WTC11 (cell line): ENCODE data around the gene CTIF. TPM values are rescaled to one million over a fixed set of nuclear protein-coding genes. Genes with fewer than 3 reads are reported as not detected.

Experiments
- ATF1 ChIP-seq: sonication (generic); formaldehyde crosslinking; IDR thresholded peaks from 2 replicates; pipeline ENCODE4 v1.8.1; 2023; ENCODE audit warnings: mild to moderate bottlenecking, moderate library complexity, missing genetic modification reagents
- ELF4 ChIP-seq: sonication (generic); formaldehyde crosslinking; IDR thresholded peaks from 2 replicates; pipeline ENCODE4 v1.8.1; 2022; ENCODE audit warnings: low read depth, mild to moderate bottlenecking, moderate library complexity, missing genetic modification reagents
- FOXJ3 ChIP-seq: sonication (generic); formaldehyde crosslinking; IDR thresholded peaks from 2 replicates; pipeline ENCODE4 v1.9.0; 2021; ENCODE audit warnings: missing genetic modification reagents, mild to moderate bottlenecking, borderline replicate concordance
- JAZF1 ChIP-seq: fragments of 250-450 bp; sonication (Bioruptor Pico); IDR thresholded peaks from 2 replicates; pipeline ENCODE4 v1.9.0; 2021; ENCODE audit warnings: moderate library complexity, mild to moderate bottlenecking, inconsistent platforms
- JUN ChIP-seq: sonication (generic); formaldehyde crosslinking; IDR thresholded peaks from 2 replicates; pipeline ENCODE4 v1.8.0; 2023; ENCODE audit warnings: mild to moderate bottlenecking, missing genetic modification reagents
- NFYB ChIP-seq: sonication (generic); formaldehyde crosslinking; conservative IDR thresholded peaks from 2 replicates; pipeline ENCODE4 v1.8.0; 2022; ENCODE audit warnings: low read depth, missing genetic modification reagents
- NR2C2 ChIP-seq: sonication (generic); formaldehyde crosslinking; IDR thresholded peaks from 2 replicates; pipeline ENCODE4 v1.8.0; 2022; ENCODE audit warnings: mild to moderate bottlenecking, missing genetic modification reagents
- TCF7 ChIP-seq: sonication (generic); formaldehyde crosslinking; IDR thresholded peaks from 2 replicates; pipeline ENCODE4 v1.8.0; 2022; ENCODE audit warnings: mild to moderate bottlenecking, low read depth, missing genetic modification reagents, moderate library complexity
- TEAD1 ChIP-seq: sonication (generic); formaldehyde crosslinking; IDR thresholded peaks from 2 replicates; pipeline ENCODE4 v1.8.0; 2022; ENCODE audit warnings: mild to moderate bottlenecking, missing genetic modification reagents
- TEAD4 ChIP-seq: sonication (generic); formaldehyde crosslinking; IDR thresholded peaks from 2 replicates; pipeline ENCODE4 v1.8.0; 2022; ENCODE audit warnings: mild to moderate bottlenecking, missing genetic modification reagents
- ZNF232 ChIP-seq: sonication (generic); formaldehyde crosslinking; IDR thresholded peaks from 2 replicates; pipeline ENCODE4 v1.8.0; 2022; ENCODE audit warnings: mild to moderate bottlenecking, missing genetic modification reagents
- ZNF263 ChIP-seq: sonication (generic); formaldehyde crosslinking; IDR thresholded peaks from 2 replicates; pipeline ENCODE4 v1.8.1; 2022; ENCODE audit warnings: low read depth, mild to moderate bottlenecking, moderate library complexity, missing genetic modification reagents
- ZNF416 ChIP-seq: fragments of 250-450 bp; sonication (Bioruptor Pico); IDR thresholded peaks from 2 replicates; pipeline ENCODE4 v1.9.0; 2021; ENCODE audit warnings: mild to moderate bottlenecking, inconsistent platforms
- ZNF423 ChIP-seq: fragments of 250-450 bp; sonication (Bioruptor Pico); IDR thresholded peaks from 2 replicates; pipeline ENCODE4 v2.1.2; 2022; ENCODE audit warnings: mild to moderate bottlenecking, moderate library complexity
- total RNA-seq: library from RNA; stranded (reverse); gene quantifications from 3 replicates; pipeline ENCODE4 v1.2.3, GENCODE V29; 2021
- TF ChIP-seq, protein P1 (sequence below): sonication (generic); formaldehyde crosslinking; IDR thresholded peaks from 2 replicates; pipeline ENCODE4 v1.8.1; 2023; ENCODE audit warnings: mild to moderate bottlenecking, missing genetic modification reagents
- TF ChIP-seq, protein P2 (sequence below): sonication (generic); formaldehyde crosslinking; IDR thresholded peaks from 2 replicates; pipeline ENCODE4 v1.8.1; 2023; ENCODE audit warnings: mild to moderate bottlenecking, missing genetic modification reagents
- TF ChIP-seq, protein P3 (sequence below): sonication (generic); formaldehyde crosslinking; IDR thresholded peaks from 2 replicates; pipeline ENCODE4 v1.8.0; 2022; ENCODE audit warnings: mild to moderate bottlenecking, missing genetic modification reagents
- TF ChIP-seq, protein P4 (sequence below): sonication (generic); formaldehyde crosslinking; conservative IDR thresholded peaks from 2 replicates; pipeline ENCODE4 v1.8.1; 2023; ENCODE audit warnings: mild to moderate bottlenecking, low read depth, missing genetic modification reagents, moderate library complexity
- TF ChIP-seq, protein P5 (sequence below): sonication (generic); formaldehyde crosslinking; IDR thresholded peaks from 2 replicates; pipeline ENCODE4 v1.8.0; 2022; ENCODE audit warnings: mild to moderate bottlenecking, missing genetic modification reagents
- TF ChIP-seq, protein P6 (sequence below): fragments of 250-450 bp; sonication (Bioruptor Pico); IDR thresholded peaks from 2 replicates; pipeline ENCODE4 v1.9.0; 2021; ENCODE audit warnings: mild to moderate bottlenecking
- TF ChIP-seq, protein P7 (sequence below): sonication (generic); formaldehyde crosslinking; IDR thresholded peaks from 2 replicates; pipeline ENCODE4 v1.8.1; 2023; ENCODE audit warnings: mild to moderate bottlenecking, moderate library complexity, missing genetic modification reagents
- TF ChIP-seq, protein P8 (sequence below): sonication (generic); formaldehyde crosslinking; IDR thresholded peaks from 2 replicates; pipeline ENCODE4 v1.8.1; 2022; ENCODE audit warnings: low read depth, missing genetic modification reagents, borderline replicate concordance
- TF ChIP-seq, protein P9 (sequence below): fragments of 250-450 bp; sonication (Bioruptor Pico); IDR thresholded peaks from 2 replicates; pipeline ENCODE4 v1.9.0; 2021; ENCODE audit warnings: mild to moderate bottlenecking

CTIF gene
- total RNA-seq, 1 experiment from 2014 or later, result 28.5 TPM

DNA sequence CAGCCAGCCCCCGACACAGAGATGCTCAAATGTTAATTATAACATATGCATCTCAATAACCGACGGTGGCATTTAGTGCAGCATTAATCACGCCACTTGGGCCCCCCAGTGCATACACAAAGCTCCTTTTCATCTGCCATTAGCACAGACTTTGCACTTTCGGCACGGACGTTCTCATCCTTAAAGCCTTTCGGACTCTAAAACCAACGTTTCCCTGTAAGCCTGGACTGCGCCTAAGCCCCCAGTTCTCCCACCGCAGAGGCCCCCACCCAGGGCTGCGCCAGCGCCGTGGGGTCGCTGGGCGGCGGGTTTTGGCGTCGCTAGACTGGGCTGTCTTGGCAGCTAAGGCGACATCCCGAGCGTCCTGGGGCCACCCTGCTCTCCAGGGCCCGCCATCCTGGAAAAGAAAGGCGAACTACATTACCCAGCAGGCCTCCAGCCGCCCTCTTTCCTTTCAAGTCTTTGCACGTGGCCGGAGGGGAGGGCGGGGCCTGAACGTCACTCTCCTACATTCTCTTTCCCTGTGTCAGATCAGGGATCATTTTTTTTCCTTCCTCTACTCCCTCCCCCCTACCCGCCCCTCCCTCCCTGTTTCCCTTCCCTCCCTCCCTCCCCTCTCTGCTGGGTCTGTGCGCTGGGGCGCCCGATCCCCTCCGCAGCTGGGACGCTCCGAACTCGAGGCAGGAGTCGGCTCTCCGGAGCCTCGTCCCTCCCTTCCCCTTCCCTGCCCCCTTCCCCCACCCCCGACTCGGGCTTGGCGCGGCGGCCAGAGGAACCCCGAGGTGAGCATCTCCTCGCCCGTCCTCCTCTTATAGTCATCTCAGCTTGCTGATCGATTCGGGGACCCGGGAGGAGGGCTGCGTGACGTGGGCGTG, at the start of gene CTIF (continued):
- TF ChIP-seq TCF7 (CRISPR knock-in tag), result no peak
- no peak for TF ChIP-seq JAZF1 (CRISPR knock-in tag)
- TF ChIP-seq, protein P1, sequence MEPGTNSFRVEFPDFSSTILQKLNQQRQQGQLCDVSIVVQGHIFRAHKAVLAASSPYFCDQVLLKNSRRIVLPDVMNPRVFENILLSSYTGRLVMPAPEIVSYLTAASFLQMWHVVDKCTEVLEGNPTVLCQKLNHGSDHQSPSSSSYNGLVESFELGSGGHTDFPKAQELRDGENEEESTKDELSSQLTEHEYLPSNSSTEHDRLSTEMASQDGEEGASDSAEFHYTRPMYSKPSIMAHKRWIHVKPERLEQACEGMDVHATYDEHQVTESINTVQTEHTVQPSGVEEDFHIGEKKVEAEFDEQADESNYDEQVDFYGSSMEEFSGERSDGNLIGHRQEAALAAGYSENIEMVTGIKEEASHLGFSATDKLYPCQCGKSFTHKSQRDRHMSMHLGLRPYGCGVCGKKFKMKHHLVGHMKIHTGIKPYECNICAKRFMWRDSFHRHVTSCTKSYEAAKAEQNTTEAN (CRISPR knock-in tag), result no peak
- TF ChIP-seq, protein P2, sequence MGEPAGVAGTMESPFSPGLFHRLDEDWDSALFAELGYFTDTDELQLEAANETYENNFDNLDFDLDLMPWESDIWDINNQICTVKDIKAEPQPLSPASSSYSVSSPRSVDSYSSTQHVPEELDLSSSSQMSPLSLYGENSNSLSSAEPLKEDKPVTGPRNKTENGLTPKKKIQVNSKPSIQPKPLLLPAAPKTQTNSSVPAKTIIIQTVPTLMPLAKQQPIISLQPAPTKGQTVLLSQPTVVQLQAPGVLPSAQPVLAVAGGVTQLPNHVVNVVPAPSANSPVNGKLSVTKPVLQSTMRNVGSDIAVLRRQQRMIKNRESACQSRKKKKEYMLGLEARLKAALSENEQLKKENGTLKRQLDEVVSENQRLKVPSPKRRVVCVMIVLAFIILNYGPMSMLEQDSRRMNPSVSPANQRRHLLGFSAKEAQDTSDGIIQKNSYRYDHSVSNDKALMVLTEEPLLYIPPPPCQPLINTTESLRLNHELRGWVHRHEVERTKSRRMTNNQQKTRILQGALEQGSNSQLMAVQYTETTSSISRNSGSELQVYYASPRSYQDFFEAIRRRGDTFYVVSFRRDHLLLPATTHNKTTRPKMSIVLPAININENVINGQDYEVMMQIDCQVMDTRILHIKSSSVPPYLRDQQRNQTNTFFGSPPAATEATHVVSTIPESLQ (CRISPR knock-in tag), result no peak
- no peak for TF ChIP-seq ELF4 (CRISPR knock-in tag)
- TF ChIP-seq NR2C2 (CRISPR knock-in tag), result no peak
- no peak for TF ChIP-seq ATF1 (CRISPR knock-in tag)
- TF ChIP-seq, protein P3, sequence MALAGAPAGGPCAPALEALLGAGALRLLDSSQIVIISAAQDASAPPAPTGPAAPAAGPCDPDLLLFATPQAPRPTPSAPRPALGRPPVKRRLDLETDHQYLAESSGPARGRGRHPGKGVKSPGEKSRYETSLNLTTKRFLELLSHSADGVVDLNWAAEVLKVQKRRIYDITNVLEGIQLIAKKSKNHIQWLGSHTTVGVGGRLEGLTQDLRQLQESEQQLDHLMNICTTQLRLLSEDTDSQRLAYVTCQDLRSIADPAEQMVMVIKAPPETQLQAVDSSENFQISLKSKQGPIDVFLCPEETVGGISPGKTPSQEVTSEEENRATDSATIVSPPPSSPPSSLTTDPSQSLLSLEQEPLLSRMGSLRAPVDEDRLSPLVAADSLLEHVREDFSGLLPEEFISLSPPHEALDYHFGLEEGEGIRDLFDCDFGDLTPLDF, result no peak
- no peak for TF ChIP-seq ZNF263 (CRISPR knock-in tag)
- TF ChIP-seq FOXJ3 (CRISPR knock-in tag), result no peak
- TF ChIP-seq ZNF416 (CRISPR knock-in tag), result no peak
- TF ChIP-seq, protein P4, sequence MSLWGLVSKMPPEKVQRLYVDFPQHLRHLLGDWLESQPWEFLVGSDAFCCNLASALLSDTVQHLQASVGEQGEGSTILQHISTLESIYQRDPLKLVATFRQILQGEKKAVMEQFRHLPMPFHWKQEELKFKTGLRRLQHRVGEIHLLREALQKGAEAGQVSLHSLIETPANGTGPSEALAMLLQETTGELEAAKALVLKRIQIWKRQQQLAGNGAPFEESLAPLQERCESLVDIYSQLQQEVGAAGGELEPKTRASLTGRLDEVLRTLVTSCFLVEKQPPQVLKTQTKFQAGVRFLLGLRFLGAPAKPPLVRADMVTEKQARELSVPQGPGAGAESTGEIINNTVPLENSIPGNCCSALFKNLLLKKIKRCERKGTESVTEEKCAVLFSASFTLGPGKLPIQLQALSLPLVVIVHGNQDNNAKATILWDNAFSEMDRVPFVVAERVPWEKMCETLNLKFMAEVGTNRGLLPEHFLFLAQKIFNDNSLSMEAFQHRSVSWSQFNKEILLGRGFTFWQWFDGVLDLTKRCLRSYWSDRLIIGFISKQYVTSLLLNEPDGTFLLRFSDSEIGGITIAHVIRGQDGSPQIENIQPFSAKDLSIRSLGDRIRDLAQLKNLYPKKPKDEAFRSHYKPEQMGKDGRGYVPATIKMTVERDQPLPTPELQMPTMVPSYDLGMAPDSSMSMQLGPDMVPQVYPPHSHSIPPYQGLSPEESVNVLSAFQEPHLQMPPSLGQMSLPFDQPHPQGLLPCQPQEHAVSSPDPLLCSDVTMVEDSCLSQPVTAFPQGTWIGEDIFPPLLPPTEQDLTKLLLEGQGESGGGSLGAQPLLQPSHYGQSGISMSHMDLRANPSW (CRISPR knock-in tag), result no peak
- TF ChIP-seq TEAD1 (CRISPR knock-in tag), result 0 out of 2 replicates have a peak, but pooled peaks have one; percentile 34
- TF ChIP-seq, protein P5, sequence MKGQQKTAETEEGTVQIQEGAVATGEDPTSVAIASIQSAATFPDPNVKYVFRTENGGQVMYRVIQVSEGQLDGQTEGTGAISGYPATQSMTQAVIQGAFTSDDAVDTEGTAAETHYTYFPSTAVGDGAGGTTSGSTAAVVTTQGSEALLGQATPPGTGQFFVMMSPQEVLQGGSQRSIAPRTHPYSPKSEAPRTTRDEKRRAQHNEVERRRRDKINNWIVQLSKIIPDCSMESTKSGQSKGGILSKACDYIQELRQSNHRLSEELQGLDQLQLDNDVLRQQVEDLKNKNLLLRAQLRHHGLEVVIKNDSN (CRISPR knock-in tag), result peak; percentile 90
- no peak for TF ChIP-seq NFYB
- no peak for TF ChIP-seq ZNF232 (CRISPR knock-in tag)
- TF ChIP-seq, protein P6, sequence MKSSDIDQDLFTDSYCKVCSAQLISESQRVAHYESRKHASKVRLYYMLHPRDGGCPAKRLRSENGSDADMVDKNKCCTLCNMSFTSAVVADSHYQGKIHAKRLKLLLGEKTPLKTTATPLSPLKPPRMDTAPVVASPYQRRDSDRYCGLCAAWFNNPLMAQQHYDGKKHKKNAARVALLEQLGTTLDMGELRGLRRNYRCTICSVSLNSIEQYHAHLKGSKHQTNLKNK, result no peak
- TF ChIP-seq, protein P7, sequence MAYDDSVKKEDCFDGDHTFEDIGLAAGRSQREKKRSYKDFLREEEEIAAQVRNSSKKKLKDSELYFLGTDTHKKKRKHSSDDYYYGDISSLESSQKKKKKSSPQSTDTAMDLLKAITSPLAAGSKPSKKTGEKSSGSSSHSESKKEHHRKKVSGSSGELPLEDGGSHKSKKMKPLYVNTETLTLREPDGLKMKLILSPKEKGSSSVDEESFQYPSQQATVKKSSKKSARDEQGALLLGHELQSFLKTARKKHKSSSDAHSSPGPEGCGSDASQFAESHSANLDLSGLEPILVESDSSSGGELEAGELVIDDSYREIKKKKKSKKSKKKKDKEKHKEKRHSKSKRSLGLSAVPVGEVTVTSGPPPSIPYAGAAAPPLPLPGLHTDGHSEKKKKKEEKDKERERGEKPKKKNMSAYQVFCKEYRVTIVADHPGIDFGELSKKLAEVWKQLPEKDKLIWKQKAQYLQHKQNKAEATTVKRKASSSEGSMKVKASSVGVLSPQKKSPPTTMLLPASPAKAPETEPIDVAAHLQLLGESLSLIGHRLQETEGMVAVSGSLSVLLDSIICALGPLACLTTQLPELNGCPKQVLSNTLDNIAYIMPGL, result no peak
- TF ChIP-seq, protein P8, sequence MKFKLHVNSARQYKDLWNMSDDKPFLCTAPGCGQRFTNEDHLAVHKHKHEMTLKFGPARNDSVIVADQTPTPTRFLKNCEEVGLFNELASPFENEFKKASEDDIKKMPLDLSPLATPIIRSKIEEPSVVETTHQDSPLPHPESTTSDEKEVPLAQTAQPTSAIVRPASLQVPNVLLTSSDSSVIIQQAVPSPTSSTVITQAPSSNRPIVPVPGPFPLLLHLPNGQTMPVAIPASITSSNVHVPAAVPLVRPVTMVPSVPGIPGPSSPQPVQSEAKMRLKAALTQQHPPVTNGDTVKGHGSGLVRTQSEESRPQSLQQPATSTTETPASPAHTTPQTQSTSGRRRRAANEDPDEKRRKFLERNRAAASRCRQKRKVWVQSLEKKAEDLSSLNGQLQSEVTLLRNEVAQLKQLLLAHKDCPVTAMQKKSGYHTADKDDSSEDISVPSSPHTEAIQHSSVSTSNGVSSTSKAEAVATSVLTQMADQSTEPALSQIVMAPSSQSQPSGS (CRISPR knock-in tag), result no peak
- no peak for TF ChIP-seq TEAD4
- no peak for TF ChIP-seq JUN (CRISPR knock-in tag)
- no peak for TF ChIP-seq ZNF423 (CRISPR knock-in tag)
- TF ChIP-seq, protein P9, sequence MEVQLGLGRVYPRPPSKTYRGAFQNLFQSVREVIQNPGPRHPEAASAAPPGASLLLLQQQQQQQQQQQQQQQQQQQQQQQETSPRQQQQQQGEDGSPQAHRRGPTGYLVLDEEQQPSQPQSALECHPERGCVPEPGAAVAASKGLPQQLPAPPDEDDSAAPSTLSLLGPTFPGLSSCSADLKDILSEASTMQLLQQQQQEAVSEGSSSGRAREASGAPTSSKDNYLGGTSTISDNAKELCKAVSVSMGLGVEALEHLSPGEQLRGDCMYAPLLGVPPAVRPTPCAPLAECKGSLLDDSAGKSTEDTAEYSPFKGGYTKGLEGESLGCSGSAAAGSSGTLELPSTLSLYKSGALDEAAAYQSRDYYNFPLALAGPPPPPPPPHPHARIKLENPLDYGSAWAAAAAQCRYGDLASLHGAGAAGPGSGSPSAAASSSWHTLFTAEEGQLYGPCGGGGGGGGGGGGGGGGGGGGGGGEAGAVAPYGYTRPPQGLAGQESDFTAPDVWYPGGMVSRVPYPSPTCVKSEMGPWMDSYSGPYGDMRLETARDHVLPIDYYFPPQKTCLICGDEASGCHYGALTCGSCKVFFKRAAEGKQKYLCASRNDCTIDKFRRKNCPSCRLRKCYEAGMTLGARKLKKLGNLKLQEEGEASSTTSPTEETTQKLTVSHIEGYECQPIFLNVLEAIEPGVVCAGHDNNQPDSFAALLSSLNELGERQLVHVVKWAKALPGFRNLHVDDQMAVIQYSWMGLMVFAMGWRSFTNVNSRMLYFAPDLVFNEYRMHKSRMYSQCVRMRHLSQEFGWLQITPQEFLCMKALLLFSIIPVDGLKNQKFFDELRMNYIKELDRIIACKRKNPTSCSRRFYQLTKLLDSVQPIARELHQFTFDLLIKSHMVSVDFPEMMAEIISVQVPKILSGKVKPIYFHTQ (CRISPR knock-in tag), result no peak
